SK-N-SH treated with all-trans-retinoic acid at 6 μM for 48 hours (cell line): ENCODE results near the gene AGT.

Experiments
- ATAC-seq: fragments of 200-7000 bp; cut with Tn5 transposase; 3 replicates; pipeline ENCODE4 v1.9.1; 2020; ENCODE audit warnings: mild to moderate bottlenecking, moderate library complexity
- ARNTL ChIP-seq: fragments of 450-650 bp; formaldehyde crosslinking; IDR thresholded peaks from 2 replicates; pipeline ENCODE4 v1.5.0; 2020; ENCODE audit warnings: low read depth, mild to moderate bottlenecking, moderate library complexity, borderline replicate concordance
- CSRNP3 ChIP-seq: fragments of 250-450 bp; sonication (Bioruptor Pico); IDR thresholded peaks from 2 replicates; pipeline ENCODE4 v1.5.1; 2021; ENCODE audit warnings: mild to moderate bottlenecking, moderate library complexity
- ESRRG ChIP-seq: fragments of 250-450 bp; sonication (Bioruptor Pico); IDR thresholded peaks from 2 replicates; pipeline ENCODE4 v1.6.1; 2021; ENCODE audit warnings: mild to moderate bottlenecking
- GLIS3 ChIP-seq: fragments of 250-450 bp; sonication (Bioruptor Pico); IDR thresholded peaks from 2 replicates; pipeline ENCODE4 v1.5.0; 2020; ENCODE audit warnings: mild to moderate bottlenecking, moderate library complexity
- ISL1 ChIP-seq: fragments of 250-450 bp; sonication (Bioruptor Pico); IDR thresholded peaks from 2 replicates; pipeline ENCODE4 v2.1.2; 2022; ENCODE audit warnings: mild to moderate bottlenecking, moderate library complexity
- PPARA ChIP-seq: fragments of 250-450 bp; sonication (Bioruptor Pico); IDR thresholded peaks from 2 replicates; pipeline ENCODE4 v1.5.0; 2020; ENCODE audit warnings: mild to moderate bottlenecking, borderline replicate concordance
- RARB ChIP-seq: fragments of 250-450 bp; sonication (Bioruptor Pico); IDR thresholded peaks from 2 replicates; pipeline ENCODE4 v1.8.0; 2021; ENCODE audit warnings: mild to moderate bottlenecking, moderate library complexity
- SNAI2 ChIP-seq: fragments of 250-450 bp; sonication (Bioruptor Pico); IDR thresholded peaks from 2 replicates; pipeline ENCODE4 v1.5.0; 2020; ENCODE audit warnings: mild to moderate bottlenecking, moderate library complexity
- TCF4 ChIP-seq: fragments of 250-450 bp; sonication (Bioruptor Pico); IDR thresholded peaks from 2 replicates; pipeline ENCODE4 v1.8.0; 2021; ENCODE audit warnings: mild to moderate bottlenecking, moderate library complexity, borderline replicate concordance
- TOX ChIP-seq: fragments of 250-450 bp; sonication (Bioruptor Pico); IDR thresholded peaks from 2 replicates; pipeline ENCODE4 v1.8.0; 2021; ENCODE audit warnings: mild to moderate bottlenecking, moderate library complexity, borderline replicate concordance
- TSHZ2 ChIP-seq: fragments of 250-450 bp; sonication (Bioruptor Pico); IDR thresholded peaks from 2 replicates; pipeline ENCODE4 v1.5.0; 2020; ENCODE audit warnings: mild to moderate bottlenecking, moderate library complexity
- ZFP3 ChIP-seq: fragments of 250-450 bp; sonication (Bioruptor Pico); IDR thresholded peaks from 2 replicates; pipeline ENCODE4 v1.5.0; 2020; ENCODE audit warnings: mild to moderate bottlenecking, moderate library complexity
- ZFP30 ChIP-seq: fragments of 450-650 bp; formaldehyde crosslinking; IDR thresholded peaks from 2 replicates; pipeline ENCODE4 v1.5.0; 2022; ENCODE audit warnings: mild to moderate bottlenecking, moderate library complexity
- ZNF565 ChIP-seq: fragments of 450-650 bp; formaldehyde crosslinking; conservative IDR thresholded peaks from 2 replicates; pipeline ENCODE4 v1.5.0; 2020; ENCODE audit warnings: low read depth, mild to moderate bottlenecking, moderate library complexity
- ZNF8 ChIP-seq: fragments of 450-650 bp; formaldehyde crosslinking; IDR thresholded peaks from 2 replicates; pipeline ENCODE4 v1.5.0; 2020; ENCODE audit warnings: mild to moderate bottlenecking, moderate library complexity
- TF ChIP-seq, protein P1 (sequence below): fragments of 250-450 bp; sonication (Bioruptor Pico); IDR thresholded peaks from 2 replicates; pipeline ENCODE4 v1.5.1; 2020; ENCODE audit warnings: low read depth, mild to moderate bottlenecking, moderate library complexity
- TF ChIP-seq, protein P2 (sequence below): fragments of 250-450 bp; sonication (Bioruptor Pico); IDR thresholded peaks from 2 replicates; pipeline ENCODE4 v1.8.0; 2021; ENCODE audit warnings: low read depth, mild to moderate bottlenecking, moderate library complexity, borderline replicate concordance

AGT gene

GRCh38 chr1:230746617-230747016, 32.7 kb upstream of the AGT start:
- TF ChIP-seq TOX (CRISPR knock-in tag) (no peak), ZNF8 (CRISPR knock-in tag) (no peak), GLIS3 (no peak), TSHZ2 (CRISPR knock-in tag) (no peak), ZNF565 (CRISPR knock-in tag) (no peak), CSRNP3 (CRISPR knock-in tag) (no peak), ARNTL (CRISPR knock-in tag) (no peak), PPARA (CRISPR knock-in tag) (no peak), SNAI2 (no peak), ISL1 (CRISPR knock-in tag) (no peak), RARB (CRISPR knock-in tag) (no peak)
- TF ChIP-seq, protein P1, sequence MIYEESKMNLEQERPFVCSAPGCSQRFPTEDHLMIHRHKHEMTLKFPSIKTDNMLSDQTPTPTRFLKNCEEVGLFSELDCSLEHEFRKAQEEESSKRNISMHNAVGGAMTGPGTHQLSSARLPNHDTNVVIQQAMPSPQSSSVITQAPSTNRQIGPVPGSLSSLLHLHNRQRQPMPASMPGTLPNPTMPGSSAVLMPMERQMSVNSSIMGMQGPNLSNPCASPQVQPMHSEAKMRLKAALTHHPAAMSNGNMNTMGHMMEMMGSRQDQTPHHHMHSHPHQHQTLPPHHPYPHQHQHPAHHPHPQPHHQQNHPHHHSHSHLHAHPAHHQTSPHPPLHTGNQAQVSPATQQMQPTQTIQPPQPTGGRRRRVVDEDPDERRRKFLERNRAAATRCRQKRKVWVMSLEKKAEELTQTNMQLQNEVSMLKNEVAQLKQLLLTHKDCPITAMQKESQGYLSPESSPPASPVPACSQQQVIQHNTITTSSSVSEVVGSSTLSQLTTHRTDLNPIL (CRISPR knock-in tag) = no peak
- no peak for ATAC-seq

DNA sequence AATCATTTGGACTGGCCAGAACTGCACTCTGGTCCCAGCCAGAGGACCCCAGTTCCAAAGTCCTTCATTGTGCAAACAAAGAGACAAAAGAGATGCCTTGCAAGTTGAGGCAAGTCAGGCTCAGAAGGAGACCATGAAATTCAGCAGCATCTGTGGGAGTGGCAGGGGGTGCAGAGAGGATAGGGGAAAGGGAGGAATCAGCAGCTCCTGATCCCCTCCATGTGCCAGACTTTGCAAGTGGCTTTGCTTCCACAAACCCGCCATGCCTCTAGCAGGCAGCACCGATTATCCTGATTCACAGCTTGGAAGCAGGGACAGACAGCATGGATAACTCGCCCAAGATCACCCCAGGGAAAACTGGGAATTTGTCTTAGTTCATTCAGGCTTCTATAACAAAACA, 31.1 kb upstream of the AGT start:
- no peak for ATAC-seq
- TF ChIP-seq TCF4 (CRISPR knock-in tag) (no peak), TSHZ2 (CRISPR knock-in tag) (no peak), PPARA (CRISPR knock-in tag) (no peak), TOX (CRISPR knock-in tag) (no peak)

GRCh38 chr1:230744382-230744781, 30.5 kb upstream of the AGT start:
- TF ChIP-seq ZFP3 (CRISPR knock-in tag) (no peak), GLIS3 (no peak), ESRRG (CRISPR knock-in tag) (no peak), ARNTL (CRISPR knock-in tag) (no peak), ISL1 (CRISPR knock-in tag) (no peak), ZNF565 (CRISPR knock-in tag) (no peak), ZNF8 (CRISPR knock-in tag) (no peak), ZFP30 (no peak), SNAI2 (no peak), CSRNP3 (CRISPR knock-in tag) (no peak)
- TF ChIP-seq, protein P2, sequence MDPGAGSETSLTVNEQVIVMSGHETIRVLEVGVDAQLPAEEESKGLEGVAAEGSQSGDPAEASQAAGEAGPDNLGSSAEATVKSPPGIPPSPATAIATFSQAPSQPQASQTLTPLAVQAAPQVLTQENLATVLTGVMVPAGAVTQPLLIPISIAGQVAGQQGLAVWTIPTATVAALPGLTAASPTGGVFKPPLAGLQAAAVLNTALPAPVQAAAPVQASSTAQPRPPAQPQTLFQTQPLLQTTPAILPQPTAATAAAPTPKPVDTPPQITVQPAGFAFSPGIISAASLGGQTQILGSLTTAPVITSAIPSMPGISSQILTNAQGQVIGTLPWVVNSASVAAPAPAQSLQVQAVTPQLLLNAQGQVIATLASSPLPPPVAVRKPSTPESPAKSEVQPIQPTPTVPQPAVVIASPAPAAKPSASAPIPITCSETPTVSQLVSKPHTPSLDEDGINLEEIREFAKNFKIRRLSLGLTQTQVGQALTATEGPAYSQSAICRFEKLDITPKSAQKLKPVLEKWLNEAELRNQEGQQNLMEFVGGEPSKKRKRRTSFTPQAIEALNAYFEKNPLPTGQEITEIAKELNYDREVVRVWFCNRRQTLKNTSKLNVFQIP (CRISPR knock-in tag) = no peak
- ATAC-seq = no peak
